PFSK-1 (cell line): Measurements from ENCODE around the gene ADAMTS17.

Experiments used
- FOXP2 ChIP-seq: optimal IDR thresholded peaks from 2 replicates; pipeline ENCODE3; 2011; ENCODE audit warnings: borderline replicate concordance, control low read depth, inconsistent platforms; ENCODE audit not compliant: insufficient read depth; ENCODE audit errors: extremely low read length, extremely low read depth
- POLR2AphosphoS5 ChIP-seq: IDR thresholded peaks from 2 replicates; pipeline ENCODE4 v1.6.1; 2012; ENCODE audit warnings: low read depth, mild to moderate bottlenecking, control low read depth, low read length, moderate library complexity
- REST ChIP-seq, 2 experiments: IDR thresholded peaks; 2 replicates each; pipeline versions ENCODE4 v1.6.1 to v1.8.0; 2011 to 2012; ENCODE audit warnings: low read depth in 2 of 2, low read length in 2 of 2, control low read depth in 1 of 2, inconsistent platforms in 1 of 2, mild to moderate bottlenecking in 1 of 2, moderate library complexity in 1 of 2; ENCODE audit not compliant: insufficient read depth in 1 of 2
- SIN3A ChIP-seq: IDR thresholded peaks from 2 replicates; pipeline ENCODE4 v1.6.1; 2012; ENCODE audit warnings: mild to moderate bottlenecking, low read length, moderate library complexity, borderline replicate concordance; ENCODE audit not compliant: insufficient read depth
- TAF1 ChIP-seq: IDR thresholded peaks from 2 replicates; pipeline ENCODE4 v1.6.1; 2012; ENCODE audit warnings: low read length, control low read depth, borderline replicate concordance; ENCODE audit not compliant: insufficient read depth

ADAMTS17 gene

GRCh38 chr15:100057281-100057680 is 284.5 kb downstream of the ADAMTS17 start:
- no peak for TF ChIP-seq TAF1
- no peak for TF ChIP-seq REST (IDR thresholded peaks at IDR 0.05; ENCODE audit: insufficient read depth in 1 of 2, low read depth in 2 of 2, low read length in 2 of 2)
- TF ChIP-seq SIN3A = no peak
- TF ChIP-seq FOXP2 = no peak
- TF ChIP-seq POLR2AphosphoS5 = no peak

- TF ChIP-seq TAF1 = no peak
- TF ChIP-seq REST (IDR thresholded peaks at IDR 0.05; ENCODE audit: insufficient read depth in 1 of 2, low read depth in 2 of 2, low read length in 2 of 2) = no peak
- no peak for TF ChIP-seq SIN3A
- no peak for TF ChIP-seq POLR2AphosphoS5
- TF ChIP-seq FOXP2 = no peak
Observed at GRCh38 chr15:100056411-100057072, 285.2 kb downstream of the ADAMTS17 start.

GRCh38 chr15:100055821-100056220 is 286.0 kb downstream of the ADAMTS17 start:
- TF ChIP-seq POLR2AphosphoS5 (no peak), TAF1 (no peak), SIN3A (no peak), REST (IDR thresholded peaks at IDR 0.05; ENCODE audit: insufficient read depth in 1 of 2, low read depth in 2 of 2, low read length in 2 of 2) (no peak), FOXP2 (no peak)

- no peak for TF ChIP-seq SIN3A
- no peak for TF ChIP-seq REST (IDR thresholded peaks at IDR 0.05; ENCODE audit: insufficient read depth in 1 of 2, low read depth in 2 of 2, low read length in 2 of 2)
- no peak for TF ChIP-seq FOXP2
Observed at GRCh38 chr15:100054539-100054938, 287.2 kb downstream of the ADAMTS17 start.
